NT2/D1 (cell line): Measurements from ENCODE around the gene HOXB6.

Experiments used
- YY1 ChIP-seq: IDR thresholded peaks from 2 replicates; pipeline ENCODE4 v1.6.1; 2011; ENCODE audit not compliant: insufficient read length, insufficient read depth
- ZNF274 ChIP-seq: IDR thresholded peaks from 2 replicates; pipeline ENCODE4 v1.6.1; 2011; ENCODE audit warnings: mild to moderate bottlenecking, low read depth, low read length

DNA sequence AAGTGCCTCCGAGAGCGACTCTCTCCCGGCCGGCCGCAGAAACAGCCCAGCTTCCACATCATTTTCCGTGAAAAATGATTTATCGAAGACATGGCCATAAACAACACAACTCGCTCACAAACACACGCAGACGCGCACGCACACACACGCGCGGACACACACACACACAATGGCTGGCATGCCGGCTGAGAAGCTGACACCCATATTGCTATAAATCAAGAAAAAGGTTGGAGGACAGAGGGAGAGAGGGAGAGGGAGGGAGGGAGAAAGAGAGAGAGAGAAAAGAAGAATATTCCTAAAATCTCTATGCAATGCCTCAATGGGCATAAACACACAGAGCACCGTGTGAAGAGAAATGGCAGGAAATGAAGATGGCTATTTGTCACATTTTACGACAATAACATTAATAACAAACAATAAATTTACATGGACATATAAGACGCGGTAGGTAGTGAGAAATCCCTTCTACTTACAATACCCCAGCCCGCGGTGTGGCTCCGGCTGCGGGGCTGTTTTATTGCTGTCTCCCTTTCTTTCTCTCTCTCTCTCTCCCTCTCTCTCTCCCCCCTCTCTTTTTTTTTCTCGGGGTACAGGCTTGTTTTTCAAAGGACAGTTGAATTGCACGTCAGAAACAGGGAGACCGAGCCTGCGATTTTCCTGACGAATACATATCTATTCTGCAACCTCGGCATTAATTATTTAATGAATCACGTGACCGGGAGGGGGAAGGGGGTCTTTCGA, 36.1 kb downstream of the HOXB6 start:
- no peak for TF ChIP-seq YY1
- no peak for TF ChIP-seq ZNF274
